Left kidney (tissue), 1 donor: ENCODE measurements around the gene CFAP44. TPM values are rescaled to one million over a fixed set of nuclear protein-coding genes. Genes with fewer than 3 reads are reported as not detected.

Experiments used
- polyA plus RNA-seq: library from polyadenylated mRNA; unstranded; fragments of 120-200 nt; gene quantifications from one replicate; pipeline ENCODE4 v1.2.1, GENCODE V29; 2013; ENCODE audit not compliant: insufficient read length

CFAP44 gene
- polyA plus RNA-seq, 1 donor: 37.1 TPM

Other genes with a start within 250 kb of the CFAP44 start
- gene BOC, start 229.9 kb downstream of the CFAP44 start, polyA plus RNA-seq: 26.6 TPM
- 31.8 TPM for gene SPICE1, start 73.7 kb upstream of the CFAP44 start, polyA plus RNA-seq
- gene SIDT1, start 91.1 kb upstream of the CFAP44 start, polyA plus RNA-seq: 3.8 TPM